SJCRH30 (cell line): ENCODE measurements around the gene KIF1A. TPM values are rescaled to one million over a fixed set of nuclear protein-coding genes. Genes with fewer than 3 reads are reported as not detected.
A peak's percentile ranks its signal among the peaks of the same experiment; 100 is the strongest.

Experiments used
- DNase-seq, 2 experiments: peaks; one replicate each; pipeline ENCODE4 v3.0.0-alpha.2; 2015 to 2020
- H3K27ac ChIP-seq: fragments of 250-450 bp; sonication (Bioruptor Pico); 2 replicates; pipeline ENCODE4 v1.5.1; 2020; ENCODE audit warnings: mild to moderate bottlenecking, moderate library complexity
- H3K27me3 ChIP-seq: fragments of 250-450 bp; sonication (Bioruptor Pico); 2 replicates; pipeline ENCODE4 v1.5.1; 2020; ENCODE audit warnings: mild to moderate bottlenecking, moderate library complexity
- H3K36me3 ChIP-seq: fragments of 250-450 bp; sonication (Bioruptor Pico); 2 replicates; pipeline ENCODE4 v1.5.1; 2020; ENCODE audit warnings: mild to moderate bottlenecking, moderate library complexity
- H3K4me1 ChIP-seq: fragments of 250-450 bp; sonication (Bioruptor Pico); 2 replicates; pipeline ENCODE4 v1.5.1; 2020; ENCODE audit warnings: mild to moderate bottlenecking, moderate library complexity
- H3K4me3 ChIP-seq: fragments of 250-450 bp; sonication (Bioruptor Pico); 2 replicates; pipeline ENCODE4 v1.5.1; 2020; ENCODE audit warnings: mild to moderate bottlenecking, moderate library complexity
- H3K9me3 ChIP-seq: fragments of 250-450 bp; sonication (Bioruptor Pico); replicated peaks from 2 replicates; pipeline ENCODE4 v1.5.1; 2020; ENCODE audit warnings: mild to moderate bottlenecking, moderate library complexity
- total RNA-seq: library from RNA; depleted of rRNA; stranded (reverse); fragments of >200 nt; shearing (Covaris generic); gene quantifications from 2 replicates; pipeline ENCODE4 v1.2.3, GENCODE V29; 2014

Gene KIF1A
- total RNA-seq, 1 experiment from 2014 or later = 3.7 TPM

DNA sequence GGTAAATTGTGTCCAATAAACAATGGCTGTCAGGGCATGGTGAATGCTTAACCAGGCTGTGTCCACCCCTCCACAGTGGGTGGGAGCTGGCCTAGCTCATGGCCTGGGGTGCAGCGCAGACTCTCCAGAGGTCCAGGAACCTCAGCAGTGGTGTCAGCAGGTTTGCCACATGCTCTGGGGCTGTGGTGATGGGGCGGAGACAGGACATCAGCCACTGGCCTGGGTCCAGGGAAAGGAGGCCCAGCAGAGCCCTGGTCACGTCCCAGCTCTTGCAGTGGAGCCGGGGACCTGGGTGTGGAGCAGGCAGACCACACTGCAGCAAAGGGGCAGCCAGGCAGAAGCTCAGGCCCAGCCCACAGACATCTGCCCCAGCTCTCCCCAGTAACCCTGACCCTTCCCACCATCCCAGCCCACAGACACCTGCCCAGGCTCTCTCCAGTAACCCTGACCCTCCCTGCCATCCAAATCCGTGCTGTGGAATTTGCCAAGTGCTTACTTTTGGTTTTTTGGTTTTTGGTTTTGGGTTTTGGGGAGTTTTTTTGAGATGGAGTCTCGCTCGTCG, 13.8 kb upstream of the KIF1A start:
- H3K27me3 ChIP-seq = no peaks in the 10 kb centered on the region; the same call in 1 of the 2 replicates
- DNase-seq = no peak
- no peaks in the 10 kb centered on the region for H3K9me3 ChIP-seq
- no peak overlapping the region for H3K4me3 ChIP-seq
- peaks cover 6% of the 10 kb centered on the region for H3K4me1 ChIP-seq
- no peak overlapping the region for H3K27ac ChIP-seq
- no peaks in the 10 kb centered on the region for H3K36me3 ChIP-seq

DNA sequence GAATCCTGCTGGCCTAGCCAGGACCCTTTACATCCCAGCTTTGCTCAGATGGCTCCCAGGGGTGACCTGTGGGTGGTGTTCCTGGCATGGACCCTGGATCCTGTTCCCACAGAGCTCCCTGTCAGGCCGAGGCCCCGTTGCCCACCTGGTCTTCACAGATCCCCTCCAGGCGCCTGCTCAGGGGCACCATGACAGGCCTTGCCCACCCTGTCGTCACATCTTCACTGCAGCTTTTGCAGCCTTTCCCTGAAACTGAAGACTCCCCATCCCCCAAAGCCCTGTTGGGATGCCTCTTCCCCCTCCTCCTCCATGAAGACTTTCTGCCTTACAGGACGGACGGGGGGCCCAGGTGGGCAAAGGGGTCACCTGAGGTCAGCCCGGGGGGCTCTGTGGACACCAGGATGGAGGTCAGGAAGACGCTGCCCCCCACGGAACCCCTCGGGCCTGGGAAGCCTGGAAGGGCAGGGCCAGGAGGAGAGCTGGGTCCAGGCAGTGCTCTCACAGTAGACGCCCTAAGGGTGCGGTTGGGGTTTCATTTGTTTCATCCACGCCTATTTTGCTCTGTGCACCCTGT, 13.0 kb upstream of the KIF1A start:
- H3K27ac ChIP-seq = no peak overlapping the region
- H3K9me3 ChIP-seq = no peaks in the 10 kb centered on the region
- no peaks in the 10 kb centered on the region; the same call in 1 of the 2 replicates for H3K27me3 ChIP-seq
- no peaks in the 10 kb centered on the region for H3K36me3 ChIP-seq
- no peak overlapping the region for H3K4me3 ChIP-seq
- H3K4me1 ChIP-seq = peaks cover 6% of the 10 kb centered on the region
- DNase-seq = no peak

DNA sequence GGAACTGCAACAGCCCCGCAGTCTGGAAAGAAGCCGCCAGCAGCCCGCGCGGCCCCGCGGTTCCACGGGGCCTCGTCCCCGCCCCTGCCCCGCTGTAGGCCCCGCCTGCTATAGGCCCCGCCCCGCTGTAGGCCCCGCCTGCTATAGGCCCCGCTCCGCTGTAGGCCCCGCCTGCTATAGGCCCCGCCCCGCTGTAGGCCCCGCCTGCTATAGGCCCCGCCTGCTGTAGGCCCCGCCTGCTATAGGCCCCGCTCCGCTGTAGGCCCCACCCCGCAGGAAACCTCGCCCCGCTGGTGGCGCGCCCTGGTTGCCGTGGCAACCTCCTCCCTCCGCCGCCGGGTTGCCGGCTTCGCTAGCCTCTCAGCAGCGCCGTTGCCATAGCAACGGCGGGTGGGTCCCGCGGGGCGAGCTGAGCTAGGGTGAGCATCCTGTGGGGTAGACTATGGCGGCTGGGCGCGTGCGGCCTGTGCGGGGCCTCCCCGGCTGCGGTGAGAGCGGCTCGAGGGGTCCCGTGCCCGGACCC, 12.2 kb upstream of the KIF1A start:
- Histone ChIP-seq H3K27me3 (peaks cover 3% of the 10 kb centered on the region; the same call in 1 of the 2 replicates), H3K9me3 (no peaks in the 10 kb centered on the region), H3K4me1 (peaks cover 6% of the 10 kb centered on the region), H3K4me3 (peak overlapping the region; percentile 23; the same call in 1 of the 2 replicates), H3K36me3 (no peaks in the 10 kb centered on the region), H3K27ac (no peak overlapping the region)
- DNase-seq = peak; percentile 87 to 90

DNA sequence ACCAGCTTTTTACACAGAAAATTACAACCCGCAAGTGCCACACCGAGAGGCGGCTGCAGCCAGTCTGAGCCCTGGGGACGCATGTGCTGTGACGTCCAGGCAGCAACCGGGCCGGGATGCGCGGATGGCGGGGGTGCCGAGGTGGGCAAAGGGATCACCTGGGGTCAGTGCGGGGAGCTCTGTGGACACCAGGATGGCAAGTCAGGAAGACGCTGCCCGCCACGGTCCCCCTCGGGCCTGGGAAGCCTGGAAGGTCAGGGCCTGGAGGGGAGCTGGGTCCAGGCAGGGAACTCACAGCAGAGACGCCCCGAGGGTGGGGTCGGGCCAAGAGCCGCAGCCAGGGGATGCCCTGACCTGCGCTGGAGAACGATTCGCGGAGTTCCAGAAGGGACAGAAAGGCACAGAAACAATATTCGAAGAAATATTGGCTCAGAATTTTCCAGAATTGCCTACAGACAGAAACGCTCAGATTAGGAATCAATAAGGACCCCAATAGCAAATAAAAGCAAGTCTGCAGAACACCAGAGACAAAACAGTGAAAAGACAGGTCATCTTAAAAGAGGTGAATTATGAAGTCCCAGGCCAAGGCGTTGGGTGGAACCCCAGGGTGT, 11.7 kb upstream of the KIF1A start:
- Histone ChIP-seq H3K4me1 (peaks cover 4% of the 10 kb centered on the region), H3K4me3 (peak overlapping the region; percentile 23; the same call in 1 of the 2 replicates), H3K27ac (no peak overlapping the region), H3K36me3 (no peaks in the 10 kb centered on the region), H3K9me3 (no peaks in the 10 kb centered on the region), H3K27me3 (peaks cover 3% of the 10 kb centered on the region; the same call in 1 of the 2 replicates)
- DNase-seq = no peak

DNA sequence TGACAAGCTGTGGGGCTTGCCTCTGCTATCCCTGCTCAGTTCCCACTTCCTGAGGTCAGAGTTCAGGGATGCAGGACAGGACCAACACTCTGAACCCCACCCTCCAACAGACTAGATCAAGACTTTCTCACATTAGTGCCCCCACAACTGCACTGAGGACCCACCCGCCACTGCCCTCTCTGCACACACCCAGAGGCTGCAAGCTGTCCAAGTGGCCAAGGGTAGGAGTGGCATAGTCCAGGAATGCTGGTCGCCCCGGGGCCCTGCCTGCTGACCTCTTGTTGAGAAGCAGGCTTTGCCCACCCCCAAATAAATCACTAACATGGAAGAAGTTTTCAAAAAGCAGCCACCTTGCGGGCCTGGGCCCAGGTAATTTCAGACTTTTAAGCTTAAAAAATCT, 5.5 kb upstream of the KIF1A start:
- Histone ChIP-seq H3K27ac (no peak overlapping the region), H3K36me3 (0 out of 2 replicates have a peak, but pooled peaks cover 2% of the 10 kb centered on the region), H3K27me3 (peaks cover 39% of the 10 kb centered on the region), H3K4me1 (peaks cover 6% of the 10 kb centered on the region; the same call in 1 of the 2 replicates), H3K4me3 (no peak overlapping the region), H3K9me3 (peaks cover 9% of the 10 kb centered on the region)
- no peak for DNase-seq

DNA sequence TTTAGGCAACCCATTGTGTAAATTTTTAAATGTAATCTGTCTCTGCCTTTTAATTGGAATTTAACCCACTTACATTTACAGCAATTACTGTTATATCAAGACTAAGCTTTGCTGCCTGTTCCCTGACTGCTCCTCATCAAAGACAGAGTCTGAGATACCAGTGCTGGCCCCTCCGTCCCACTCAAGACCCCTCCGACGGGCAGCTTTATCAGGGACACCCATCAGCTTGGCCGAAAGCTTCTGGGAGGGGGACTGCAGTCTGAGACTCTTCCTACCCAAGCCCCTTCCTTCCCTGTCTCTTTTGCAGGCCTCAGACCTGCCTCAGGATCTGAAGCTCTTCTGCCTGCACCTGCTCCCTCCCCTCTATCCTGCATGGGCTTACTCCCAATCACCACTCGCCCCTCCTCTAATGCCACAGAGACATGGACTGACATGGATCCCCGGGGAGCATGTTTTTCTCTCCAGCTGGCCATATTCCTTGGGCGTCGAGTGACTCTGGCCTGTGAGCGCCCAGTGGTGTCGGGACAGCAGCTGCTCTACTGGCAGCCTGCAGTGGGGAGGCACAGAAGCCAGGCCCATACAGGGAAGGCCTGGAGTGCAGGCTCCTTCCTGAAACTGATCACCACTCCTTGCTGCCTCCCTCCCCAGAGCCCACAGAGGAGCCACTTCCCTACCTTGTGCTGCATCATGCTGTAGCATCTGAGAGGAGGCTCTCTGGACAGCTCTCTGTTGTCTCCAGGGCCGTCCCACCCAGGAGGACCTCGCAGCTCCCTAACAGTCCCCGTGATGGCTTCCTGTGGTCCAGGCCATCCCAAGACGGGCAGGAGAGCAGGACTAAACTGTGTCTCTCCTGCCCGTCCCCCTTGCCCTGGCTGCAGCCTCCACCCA, 3.7 kb upstream of the KIF1A start:
- DNase-seq = no peak
- Histone ChIP-seq H3K9me3 (peaks cover 9% of the 10 kb centered on the region), H3K4me1 (peaks cover 11% of the 10 kb centered on the region; the same call in 1 of the 2 replicates), H3K36me3 (0 out of 2 replicates have a peak, but pooled peaks cover 2% of the 10 kb centered on the region), H3K27ac (no peak overlapping the region), H3K4me3 (no peak overlapping the region), H3K27me3 (peaks cover 44% of the 10 kb centered on the region)

DNA sequence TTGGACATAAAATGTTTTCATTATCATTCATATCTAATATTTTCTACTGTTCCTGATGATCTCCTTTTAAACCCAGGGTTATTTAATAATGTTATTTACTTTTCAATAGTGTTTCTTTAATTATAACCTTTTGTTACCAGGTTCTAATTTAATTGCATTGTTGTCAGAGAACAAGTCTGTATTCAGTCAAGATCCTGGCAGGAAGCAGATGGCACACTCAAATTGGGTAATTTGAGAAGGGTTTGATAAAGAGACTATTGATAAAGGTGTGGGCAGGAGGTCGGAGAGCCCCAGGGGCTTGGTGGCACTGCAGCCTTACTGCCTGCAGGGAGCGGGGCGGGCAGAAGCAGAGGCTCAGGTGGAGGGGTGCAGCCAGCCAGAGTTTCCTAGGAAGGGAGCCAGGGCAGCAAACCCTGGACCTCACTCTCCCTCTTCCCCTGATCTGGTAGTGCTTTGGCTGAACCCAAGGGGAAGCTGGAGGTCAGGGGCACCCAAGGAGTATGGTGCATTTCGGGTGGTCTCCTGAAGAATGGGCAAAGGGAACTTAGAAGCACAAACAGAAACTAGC, 2.3 kb upstream of the KIF1A start:
- Histone ChIP-seq H3K27ac (no peak overlapping the region), H3K4me1 (peaks cover 11% of the 10 kb centered on the region; the same call in 1 of the 2 replicates), H3K27me3 (peaks cover 41% of the 10 kb centered on the region)

DNA sequence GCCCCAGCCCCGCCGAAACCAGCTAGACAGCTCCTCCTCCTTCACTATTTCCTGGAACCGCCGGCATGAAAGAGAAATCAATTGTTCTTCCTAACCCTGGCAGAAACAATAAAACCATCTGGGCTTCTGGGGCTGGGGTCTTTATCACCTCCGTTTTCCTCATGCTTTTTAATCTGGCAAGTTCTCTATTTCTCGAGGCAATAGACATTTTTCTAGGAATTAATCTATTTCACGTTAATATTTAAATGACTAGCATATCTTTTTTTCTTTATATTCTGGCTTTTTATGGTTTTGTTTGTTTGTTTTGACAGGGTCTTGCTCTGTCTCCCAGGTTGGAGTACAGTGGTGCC, 1.4 kb upstream of the KIF1A start:
- Histone ChIP-seq H3K9me3 (peaks cover 9% of the 10 kb centered on the region), H3K27ac (no peak overlapping the region), H3K4me1 (peaks cover 11% of the 10 kb centered on the region; the same call in 1 of the 2 replicates), H3K36me3 (0 out of 2 replicates have a peak, but pooled peaks cover 2% of the 10 kb centered on the region), H3K4me3 (no peak overlapping the region), H3K27me3 (peaks cover 41% of the 10 kb centered on the region)
- DNase-seq = no peak

More for the DNA sequence above, 2.3 kb upstream of the KIF1A start:
- 0 out of 2 replicates have a peak, but pooled peaks cover 2% of the 10 kb centered on the region for H3K36me3 ChIP-seq
- DNase-seq = no peak
- no peak overlapping the region for H3K4me3 ChIP-seq
- H3K9me3 ChIP-seq = peaks cover 9% of the 10 kb centered on the region

DNA sequence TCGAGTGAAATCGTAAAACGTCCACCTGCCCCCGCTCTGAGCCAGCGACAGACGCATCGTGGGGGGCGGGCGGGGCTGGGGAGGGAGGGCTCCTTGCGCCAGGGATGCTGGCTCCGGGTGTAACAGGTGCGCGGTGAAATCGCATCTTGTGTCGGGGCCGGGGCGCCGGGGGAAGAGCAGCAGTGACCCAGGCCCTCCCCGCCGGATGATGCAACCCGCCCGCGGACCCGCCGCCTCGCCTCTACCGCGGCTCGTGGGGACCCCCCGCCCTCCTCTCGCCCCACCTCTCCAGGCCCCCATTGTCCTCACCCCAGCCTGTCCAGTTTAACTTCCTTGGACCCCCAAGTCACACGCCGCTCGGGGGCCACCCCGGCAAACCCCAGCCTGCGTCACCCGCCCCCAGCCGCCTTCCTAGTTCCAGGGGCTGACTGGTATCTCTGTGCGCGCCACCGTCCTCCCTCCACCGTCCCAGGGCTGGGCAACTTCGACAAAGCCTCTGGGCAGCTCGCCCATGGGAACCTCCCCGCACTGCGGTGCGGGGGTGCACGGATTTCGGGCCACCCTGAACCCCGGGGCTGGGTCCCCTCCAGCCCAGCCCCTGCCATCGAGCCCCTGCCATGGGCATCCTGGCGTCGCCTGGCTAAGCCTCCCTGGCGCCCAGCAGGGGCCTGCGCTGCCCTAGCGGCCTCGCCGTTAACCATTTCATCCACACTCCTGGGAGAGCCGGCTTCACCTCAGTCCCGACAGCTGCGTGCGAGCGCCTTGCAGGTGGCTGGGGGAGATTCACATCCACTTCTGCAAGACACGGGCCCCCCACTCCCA, 799 bp upstream of the KIF1A start:
- Histone ChIP-seq H3K27me3 (peaks cover 41% of the 10 kb centered on the region), H3K4me1 (peaks cover 11% of the 10 kb centered on the region; the same call in 1 of the 2 replicates)

DNA sequence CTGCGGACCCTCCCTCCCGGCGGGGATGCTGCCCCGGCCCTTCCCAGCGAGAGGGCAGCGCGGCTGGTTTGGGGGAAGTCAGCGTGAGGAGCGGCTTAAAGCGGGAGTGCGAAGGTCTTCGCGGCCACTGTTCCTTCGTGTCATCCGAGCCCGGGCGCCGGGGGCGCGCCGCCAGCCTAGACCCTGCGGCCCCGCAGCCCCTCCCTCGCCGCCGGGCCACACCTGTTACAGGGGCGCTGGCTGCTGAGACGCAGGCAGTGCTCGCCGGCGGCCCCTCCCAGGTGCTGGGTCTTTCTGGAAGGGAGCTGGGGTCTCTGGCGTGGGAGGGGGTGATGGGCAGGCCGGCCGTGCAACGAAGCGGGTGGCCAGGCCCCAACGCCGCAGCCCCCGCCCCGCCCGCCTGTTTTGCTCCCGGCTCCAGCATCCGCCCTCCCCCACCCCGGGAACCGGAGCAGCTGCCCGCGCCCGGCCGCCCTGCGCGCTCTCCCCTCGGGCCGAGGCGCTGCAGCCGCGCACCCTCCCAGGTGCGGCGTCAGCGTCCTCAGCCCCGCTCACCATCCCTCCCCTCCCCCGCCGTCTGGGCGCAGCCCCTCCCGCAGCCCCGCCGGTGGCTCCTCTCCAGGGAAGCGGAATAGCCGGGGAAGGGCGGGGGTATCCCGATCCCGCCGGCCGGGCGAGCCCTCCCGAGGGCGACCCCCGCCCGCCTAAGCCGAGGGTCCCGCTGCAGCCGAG, 727 bp downstream of the KIF1A start:
- Histone ChIP-seq H3K27ac (no peak overlapping the region), H3K9me3 (peaks cover 9% of the 10 kb centered on the region), H3K4me1 (peaks cover 11% of the 10 kb centered on the region; the same call in 1 of the 2 replicates), H3K36me3 (0 out of 2 replicates have a peak, but pooled peaks cover 2% of the 10 kb centered on the region), H3K4me3 (peak overlapping the region; percentile 40), H3K27me3 (peaks cover 37% of the 10 kb centered on the region)
- DNase-seq = no peak

More for the DNA sequence above, 799 bp upstream of the KIF1A start:
- no peak for DNase-seq
- Histone ChIP-seq H3K9me3 (peaks cover 9% of the 10 kb centered on the region), H3K36me3 (0 out of 2 replicates have a peak, but pooled peaks cover 2% of the 10 kb centered on the region), H3K4me3 (peak overlapping the region; percentile 28), H3K27ac (no peak overlapping the region)

DNA sequence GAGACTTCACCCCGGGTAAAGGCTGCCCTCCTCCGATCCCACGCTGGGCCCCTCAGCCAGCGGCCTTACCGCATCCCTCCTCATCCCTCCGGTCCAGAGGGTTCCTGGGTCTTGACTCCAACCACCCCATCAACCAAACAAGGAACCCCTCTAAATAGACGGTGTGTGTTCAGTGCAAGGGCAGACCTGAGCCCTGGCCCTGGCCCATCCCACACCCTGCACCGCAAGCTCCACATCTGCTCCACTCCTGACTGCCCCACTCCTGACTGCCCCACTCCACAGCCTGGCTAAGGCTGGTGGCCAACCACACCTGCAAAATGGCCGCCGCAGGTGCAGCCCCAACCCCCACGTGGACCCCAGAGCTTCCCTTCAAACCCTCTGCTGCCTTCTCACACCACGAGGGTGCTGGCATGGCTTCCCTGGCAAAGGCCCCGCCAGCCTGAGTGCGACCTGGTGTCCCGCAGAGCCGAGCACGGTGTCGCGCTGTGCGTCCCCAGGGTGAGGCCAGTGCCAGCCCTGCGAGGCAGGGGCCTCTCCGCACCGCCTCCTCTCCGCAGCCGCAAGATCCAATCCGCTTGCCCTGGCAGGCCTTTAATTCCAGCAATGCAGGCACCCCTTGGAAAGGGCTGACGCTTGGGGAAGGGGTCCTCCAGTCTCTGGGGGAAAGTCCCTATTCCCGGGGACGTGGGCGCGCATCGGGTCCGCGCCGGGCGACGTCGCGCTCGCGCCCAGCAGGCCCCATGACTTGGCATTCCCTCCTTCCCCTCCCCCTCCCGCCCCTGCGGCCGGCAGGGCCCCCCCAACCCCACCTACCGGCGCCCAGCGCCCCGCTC, 1.5 kb downstream of the KIF1A start:
- DNase-seq = no peak
- Histone ChIP-seq H3K4me1 (peaks cover 11% of the 10 kb centered on the region; the same call in 1 of the 2 replicates), H3K9me3 (peaks cover 8% of the 10 kb centered on the region), H3K36me3 (0 out of 2 replicates have a peak, but pooled peaks cover 2% of the 10 kb centered on the region), H3K27ac (no peak overlapping the region), H3K27me3 (peaks cover 34% of the 10 kb centered on the region), H3K4me3 (no peak overlapping the region)
